Smooth muscle cell (in vitro differentiated cells): ENCODE data around the gene MAP2K5. TPM values are rescaled to one million over a fixed set of nuclear protein-coding genes. Genes with fewer than 3 reads are reported as not detected.

Experiments used
- DNase-seq: peaks from one replicate; lab custom pipeline; 2025; ENCODE audit not compliant: unreplicated experiment; lab: John Stamatoyannopoulos, UW
- H2AFZ ChIP-seq: fragments of 200-600 bp; sonication (generic); 2 replicates; pipeline ENCODE4 v1.6.0; 2016; ENCODE audit warnings: antibody characterized with exemption, low read depth, mild to moderate bottlenecking
- H3F3A ChIP-seq: fragments of 200-600 bp; sonication (generic); 2 replicates; pipeline ENCODE4 v1.6.0; 2017; ENCODE audit warnings: antibody characterized with exemption, low read depth
- H3K27ac ChIP-seq: fragments of 200-600 bp; sonication (generic); 2 replicates; pipeline ENCODE4 v1.5.1; 2016; ENCODE audit warnings: low read depth, mild to moderate bottlenecking
- H3K27me3 ChIP-seq: fragments of 200-600 bp; sonication (generic); 2 replicates; pipeline ENCODE4 v1.6.1; 2016; ENCODE audit warnings: low read depth, mild to moderate bottlenecking
- H3K36me3 ChIP-seq: fragments of 200-600 bp; sonication (generic); 2 replicates; pipeline ENCODE4 v1.5.1; 2016; ENCODE audit warnings: low read depth
- H3K4me1 ChIP-seq: fragments of 200-600 bp; sonication (generic); 2 replicates; pipeline ENCODE4 v1.5.1; 2016; ENCODE audit warnings: low read depth
- H3K4me2 ChIP-seq: fragments of 200-600 bp; sonication (generic); 2 replicates; pipeline ENCODE4 v1.6.0; 2016; ENCODE audit warnings: mild to moderate bottlenecking
- H3K4me3 ChIP-seq: fragments of 200-600 bp; sonication (generic); 2 replicates; pipeline ENCODE4 v1.5.1; 2016; ENCODE audit warnings: mild to moderate bottlenecking
- H3K79me2 ChIP-seq: fragments of 200-600 bp; sonication (generic); 2 replicates; pipeline ENCODE4 v1.6.0; 2016; ENCODE audit warnings: low read depth, mild to moderate bottlenecking
- H3K9ac ChIP-seq: fragments of 200-600 bp; sonication (generic); 2 replicates; pipeline ENCODE4 v1.6.0; 2016; ENCODE audit warnings: low read depth
- H3K9me3 ChIP-seq: fragments of 200-600 bp; sonication (generic); replicated peaks from 2 replicates; pipeline ENCODE4 v1.5.1; 2016; ENCODE audit warnings: low read depth
- H4K20me1 ChIP-seq: fragments of 200-600 bp; sonication (generic); 2 replicates; pipeline ENCODE4 v1.6.0; 2016; ENCODE audit warnings: low read depth
- WGBS: methylation state at CpG from one replicate; pipeline ENCODE4 v1.1.7; 2016; ENCODE audit warnings: low lambda C conversion rate; 5-methylcytosine and 5-hydroxymethylcytosine counted together
- polyA plus RNA-seq: library from polyadenylated mRNA; unstranded; fragments of >200 nt; fragmentation: Nextera tagmentation; extraction: Ambion mirVana; gene quantifications from 2 replicates; pipeline ENCODE4 v1.2.1, GENCODE V29; 2016
- total RNA-seq: library from RNA; depleted of rRNA; stranded (reverse); fragments of >200 nt; gene quantifications from 2 replicates; pipeline ENCODE4 v1.2.3, GENCODE V29; 2014
- TF ChIP-seq, protein P1 (sequence below): fragments of 200-600 bp; sonication (generic); IDR thresholded peaks from 2 replicates; pipeline ENCODE4 v1.5.1; 2017; ENCODE audit warnings: borderline replicate concordance, mild to moderate bottlenecking, antibody characterized with exemption; ENCODE audit not compliant: insufficient read depth, poor library complexity, severe bottlenecking

Gene MAP2K5
- total and polyA plus RNA-seq, 2 experiments from 2014 or later = 4.4 to 7.4 TPM

DNA sequence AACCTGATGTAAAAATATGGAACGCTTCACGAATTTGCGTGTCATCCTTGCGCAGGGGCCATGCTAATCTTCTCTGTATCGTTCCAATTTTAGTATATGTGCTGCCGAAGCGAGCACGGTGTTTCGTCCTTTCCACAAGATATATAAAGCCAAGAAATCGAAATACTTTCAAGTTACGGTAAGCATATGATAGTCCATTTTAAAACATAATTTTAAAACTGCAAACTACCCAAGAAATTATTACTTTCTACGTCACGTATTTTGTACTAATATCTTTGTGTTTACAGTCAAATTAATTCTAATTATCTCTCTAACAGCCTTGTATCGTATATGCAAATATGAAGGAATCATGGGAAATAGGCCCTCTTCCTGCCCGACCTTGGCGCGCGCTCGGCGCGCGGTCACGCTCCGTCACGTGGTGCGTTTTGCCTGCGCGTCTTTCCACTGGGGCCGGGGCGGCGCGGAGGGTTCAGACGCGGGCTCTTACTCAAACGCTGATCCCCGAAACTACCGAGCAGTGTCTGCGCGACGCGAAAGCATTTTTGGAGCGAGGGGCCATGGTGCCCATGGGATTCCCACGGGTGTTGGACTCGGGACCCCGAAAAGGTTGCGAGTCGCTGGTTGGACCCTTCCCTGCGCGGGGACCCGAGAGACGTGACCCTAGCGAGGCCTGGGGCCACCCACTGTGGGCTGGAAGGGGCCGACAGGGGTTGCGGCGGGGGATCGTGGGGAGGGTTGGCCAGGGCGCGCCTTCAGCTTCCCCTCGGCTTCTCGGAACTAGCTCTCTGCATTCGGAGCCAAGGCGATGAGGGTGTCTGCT, 297.6 kb downstream of the MAP2K5 start, which contains the start of gene RNU6-1:
Gene RNU6-1, minus strand, starts transcription at position 117 of the 820 bp plus-strand sequence.
- peaks cover 49% of the 10 kb centered on the region for H3K4me1 ChIP-seq
- peaks cover 27% of the 10 kb centered on the region for H3K27me3 ChIP-seq
- H3K36me3 ChIP-seq = no peaks in the 10 kb centered on the region
- H3K9ac ChIP-seq = peak within 1 kb of the TSS; percentile 93
- no peaks in the 10 kb centered on the region for H4K20me1 ChIP-seq
- peak within 1 kb of the TSS; percentile 90 for H3K4me2 ChIP-seq
- H3K9me3 ChIP-seq = no peaks in the 10 kb centered on the region
- H3K4me3 ChIP-seq = peak within 1 kb of the TSS; percentile 81
- peak within 1 kb of the TSS; percentile 92 for H2AFZ ChIP-seq
- DNase-seq = peak; percentile 75
- H3F3A ChIP-seq = peaks cover 14% of the 10 kb centered on the region
- TF ChIP-seq, protein P1, sequence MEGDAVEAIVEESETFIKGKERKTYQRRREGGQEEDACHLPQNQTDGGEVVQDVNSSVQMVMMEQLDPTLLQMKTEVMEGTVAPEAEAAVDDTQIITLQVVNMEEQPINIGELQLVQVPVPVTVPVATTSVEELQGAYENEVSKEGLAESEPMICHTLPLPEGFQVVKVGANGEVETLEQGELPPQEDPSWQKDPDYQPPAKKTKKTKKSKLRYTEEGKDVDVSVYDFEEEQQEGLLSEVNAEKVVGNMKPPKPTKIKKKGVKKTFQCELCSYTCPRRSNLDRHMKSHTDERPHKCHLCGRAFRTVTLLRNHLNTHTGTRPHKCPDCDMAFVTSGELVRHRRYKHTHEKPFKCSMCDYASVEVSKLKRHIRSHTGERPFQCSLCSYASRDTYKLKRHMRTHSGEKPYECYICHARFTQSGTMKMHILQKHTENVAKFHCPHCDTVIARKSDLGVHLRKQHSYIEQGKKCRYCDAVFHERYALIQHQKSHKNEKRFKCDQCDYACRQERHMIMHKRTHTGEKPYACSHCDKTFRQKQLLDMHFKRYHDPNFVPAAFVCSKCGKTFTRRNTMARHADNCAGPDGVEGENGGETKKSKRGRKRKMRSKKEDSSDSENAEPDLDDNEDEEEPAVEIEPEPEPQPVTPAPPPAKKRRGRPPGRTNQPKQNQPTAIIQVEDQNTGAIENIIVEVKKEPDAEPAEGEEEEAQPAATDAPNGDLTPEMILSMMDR = no peak
- no peaks in the 10 kb centered on the region for H3K79me2 ChIP-seq
- H3K27ac ChIP-seq = peak within 1 kb of the TSS; percentile 82
- WGBS = under 1% methylated on average over 50 of the region's 62 CpGs

DNA sequence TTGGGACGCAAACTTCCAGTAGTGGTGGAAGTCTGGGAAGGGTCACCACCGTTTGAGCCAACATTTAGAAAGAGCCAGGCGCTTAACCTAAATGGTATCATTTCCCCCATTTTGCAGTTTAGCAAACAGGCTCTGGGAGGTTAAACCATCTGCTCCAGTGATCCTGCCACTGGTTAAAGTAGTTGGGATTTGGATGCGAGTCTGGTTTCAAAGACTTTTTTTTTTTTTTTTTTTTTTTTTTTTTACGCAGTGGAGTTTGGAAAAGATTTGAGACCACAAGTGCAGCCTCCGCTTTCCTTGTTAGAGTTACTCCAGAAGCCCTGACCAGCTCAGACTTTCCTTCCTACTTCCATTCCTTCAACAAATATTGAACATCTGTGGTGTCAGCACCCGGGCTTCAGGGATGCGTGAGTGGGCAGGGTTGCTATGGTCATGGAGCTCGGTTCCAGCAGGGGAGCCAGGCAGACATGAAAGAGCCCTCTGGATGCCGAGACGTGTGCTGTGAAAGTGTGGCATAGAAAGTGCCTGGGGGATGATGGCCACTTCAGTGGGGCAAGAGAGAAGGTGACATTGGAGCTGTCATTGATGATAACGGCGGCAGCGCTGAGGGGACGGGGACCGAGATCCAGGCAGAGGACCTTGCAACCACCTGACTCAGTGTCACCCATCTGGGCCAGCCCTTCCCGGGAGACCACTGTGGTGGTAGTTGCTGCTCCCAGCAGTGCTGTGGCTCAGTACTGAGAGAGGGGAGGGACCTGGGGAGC, 298.4 kb downstream of the MAP2K5 start:
- Histone ChIP-seq H3F3A (peaks cover 14% of the 10 kb centered on the region), H3K36me3 (no peaks in the 10 kb centered on the region), H3K4me2 (peak overlapping the region; percentile 90), H3K27ac (peak overlapping the region; percentile 82), H3K4me3 (peak overlapping the region; percentile 81), H3K79me2 (no peaks in the 10 kb centered on the region), H3K9ac (peak overlapping the region; percentile 93), H3K27me3 (peaks cover 19% of the 10 kb centered on the region), H4K20me1 (no peaks in the 10 kb centered on the region), H2AFZ (peak overlapping the region; percentile 92), H3K9me3 (no peaks in the 10 kb centered on the region), H3K4me1 (peaks cover 45% of the 10 kb centered on the region)
- TF ChIP-seq, protein P1 = no peak
- DNase-seq = no peak
- WGBS = 17% methylated on average over 17 of the region's 17 CpGs

DNA sequence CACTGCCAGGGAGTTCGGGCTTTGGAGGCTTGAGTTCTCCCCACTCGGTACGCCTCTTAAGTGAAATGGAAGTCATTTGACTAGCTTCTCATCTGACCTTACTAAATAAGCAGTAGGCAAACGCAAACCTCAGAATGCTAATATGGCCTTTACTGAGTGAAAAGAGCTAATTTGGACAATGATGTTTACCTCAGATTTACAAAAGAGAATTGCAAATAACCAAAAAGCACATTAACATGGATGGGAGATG, 298.9 kb downstream of the MAP2K5 start:
- Histone ChIP-seq H3K4me1 (peaks cover 41% of the 10 kb centered on the region), H3K79me2 (no peaks in the 10 kb centered on the region), H3K9me3 (no peaks in the 10 kb centered on the region), H3K27me3 (peaks cover 14% of the 10 kb centered on the region), H2AFZ (no peak overlapping the region), H3K36me3 (no peaks in the 10 kb centered on the region), H3K27ac (no peak overlapping the region), H3F3A (peaks cover 14% of the 10 kb centered on the region), H3K4me3 (peak overlapping the region; percentile 81), H3K4me2 (peak overlapping the region; percentile 90), H3K9ac (no peak overlapping the region), H4K20me1 (no peaks in the 10 kb centered on the region)
- 79% methylated on average over 4 of the region's 4 CpGs for WGBS
- TF ChIP-seq, protein P1 = no peak
- DNase-seq = no peak
